Endothelial cell (in vitro differentiated cells): ENCODE measurements around the gene TMEM208. TPM values are rescaled to one million over a fixed set of nuclear protein-coding genes. Genes with fewer than 3 reads are reported as not detected.

Experiments
- DNase-seq: peaks from one replicate; pipeline ENCODE4 v3.0.0; 2021; ENCODE audit warnings: low spot score
- H3K27ac Mint-ChIP-seq: one replicate; pipeline ENCODE4 v1.8.0; 2021; ENCODE audit warnings: mixed read lengths, inconsistent platforms; ENCODE audit not compliant: unreplicated experiment
- H3K27me3 Mint-ChIP-seq: one replicate; pipeline ENCODE4 v1.8.0; 2021; ENCODE audit warnings: mild to moderate bottlenecking, moderate library complexity, mixed read lengths, inconsistent platforms; ENCODE audit not compliant: unreplicated experiment
- H3K36me3 Mint-ChIP-seq: one replicate; pipeline ENCODE4 v1.8.0; 2021; ENCODE audit warnings: mild to moderate bottlenecking, low read depth, mixed read lengths, inconsistent platforms; ENCODE audit not compliant: unreplicated experiment
- H3K4me1 Mint-ChIP-seq: one replicate; pipeline ENCODE4 v1.8.0; 2021; ENCODE audit warnings: mild to moderate bottlenecking, mixed read lengths, inconsistent platforms; ENCODE audit not compliant: unreplicated experiment
- H3K4me3 Mint-ChIP-seq: one replicate; pipeline ENCODE4 v1.8.0; 2021; ENCODE audit warnings: mild to moderate bottlenecking, mixed read lengths, inconsistent platforms; ENCODE audit not compliant: unreplicated experiment
- H3K9me3 Mint-ChIP-seq: one replicate; pipeline ENCODE4 v1.8.0; 2021; ENCODE audit warnings: mixed read lengths, inconsistent platforms; ENCODE audit not compliant: unreplicated experiment
- total RNA-seq: library from RNA; stranded (reverse); fragmentation: NEBNext Ultra II Directional; extraction: Animal tissue kit (Norgen Biotek cat#: 25700); gene quantifications from one replicate; pipeline ENCODE4 v1.2.1, GENCODE V29; 2021; ENCODE audit not compliant: unreplicated experiment
- TF ChIP-seq, protein P1 (sequence below): fragments of 200-600 bp; sonication (generic); IDR thresholded peaks from one replicate; pipeline ENCODE4 v1.5.0; 2021; ENCODE audit warnings: antibody characterized with exemption; ENCODE audit not compliant: unreplicated experiment

TMEM208 gene
- total RNA-seq, 1 donor from 2014 or later = 33.6 TPM

GRCh38 chr16:67181346-67181745 lies 45.6 kb upstream of the TMEM208 start:
- no peak for DNase-seq
- Mint-ChIP-seq H3K27ac (no peak overlapping the region), H3K4me3 (no peak overlapping the region), H3K4me1 (peaks cover 16% of the 10 kb centered on the region), H3K9me3 (no peaks in the 10 kb centered on the region), H3K36me3 (peaks cover 22% of the 10 kb centered on the region), H3K27me3 (peaks cover 16% of the 10 kb centered on the region)
- TF ChIP-seq, protein P1, sequence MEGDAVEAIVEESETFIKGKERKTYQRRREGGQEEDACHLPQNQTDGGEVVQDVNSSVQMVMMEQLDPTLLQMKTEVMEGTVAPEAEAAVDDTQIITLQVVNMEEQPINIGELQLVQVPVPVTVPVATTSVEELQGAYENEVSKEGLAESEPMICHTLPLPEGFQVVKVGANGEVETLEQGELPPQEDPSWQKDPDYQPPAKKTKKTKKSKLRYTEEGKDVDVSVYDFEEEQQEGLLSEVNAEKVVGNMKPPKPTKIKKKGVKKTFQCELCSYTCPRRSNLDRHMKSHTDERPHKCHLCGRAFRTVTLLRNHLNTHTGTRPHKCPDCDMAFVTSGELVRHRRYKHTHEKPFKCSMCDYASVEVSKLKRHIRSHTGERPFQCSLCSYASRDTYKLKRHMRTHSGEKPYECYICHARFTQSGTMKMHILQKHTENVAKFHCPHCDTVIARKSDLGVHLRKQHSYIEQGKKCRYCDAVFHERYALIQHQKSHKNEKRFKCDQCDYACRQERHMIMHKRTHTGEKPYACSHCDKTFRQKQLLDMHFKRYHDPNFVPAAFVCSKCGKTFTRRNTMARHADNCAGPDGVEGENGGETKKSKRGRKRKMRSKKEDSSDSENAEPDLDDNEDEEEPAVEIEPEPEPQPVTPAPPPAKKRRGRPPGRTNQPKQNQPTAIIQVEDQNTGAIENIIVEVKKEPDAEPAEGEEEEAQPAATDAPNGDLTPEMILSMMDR = no peak

GRCh38 chr16:67182288-67182687 lies 44.6 kb upstream of the TMEM208 start:
- DNase-seq = no peak
- no peak overlapping the region for H3K27ac Mint-ChIP-seq
- H3K4me1 Mint-ChIP-seq = peaks cover 20% of the 10 kb centered on the region
- H3K27me3 Mint-ChIP-seq = peaks cover 14% of the 10 kb centered on the region
- TF ChIP-seq, protein P1 = no peak
- no peak overlapping the region for H3K4me3 Mint-ChIP-seq
- no peaks in the 10 kb centered on the region for H3K9me3 Mint-ChIP-seq
- H3K36me3 Mint-ChIP-seq = peaks cover 15% of the 10 kb centered on the region

- Mint-ChIP-seq H3K27me3 (peaks cover 10% of the 10 kb centered on the region), H3K4me3 (no peak overlapping the region), H3K9me3 (no peaks in the 10 kb centered on the region), H3K27ac (no peak overlapping the region), H3K4me1 (peaks cover 22% of the 10 kb centered on the region), H3K36me3 (peaks cover 10% of the 10 kb centered on the region)
- no peak for DNase-seq
- TF ChIP-seq, protein P1 = no peak
Measured at GRCh38 chr16:67183284-67183626, 43.7 kb upstream of the TMEM208 start.

DNA sequence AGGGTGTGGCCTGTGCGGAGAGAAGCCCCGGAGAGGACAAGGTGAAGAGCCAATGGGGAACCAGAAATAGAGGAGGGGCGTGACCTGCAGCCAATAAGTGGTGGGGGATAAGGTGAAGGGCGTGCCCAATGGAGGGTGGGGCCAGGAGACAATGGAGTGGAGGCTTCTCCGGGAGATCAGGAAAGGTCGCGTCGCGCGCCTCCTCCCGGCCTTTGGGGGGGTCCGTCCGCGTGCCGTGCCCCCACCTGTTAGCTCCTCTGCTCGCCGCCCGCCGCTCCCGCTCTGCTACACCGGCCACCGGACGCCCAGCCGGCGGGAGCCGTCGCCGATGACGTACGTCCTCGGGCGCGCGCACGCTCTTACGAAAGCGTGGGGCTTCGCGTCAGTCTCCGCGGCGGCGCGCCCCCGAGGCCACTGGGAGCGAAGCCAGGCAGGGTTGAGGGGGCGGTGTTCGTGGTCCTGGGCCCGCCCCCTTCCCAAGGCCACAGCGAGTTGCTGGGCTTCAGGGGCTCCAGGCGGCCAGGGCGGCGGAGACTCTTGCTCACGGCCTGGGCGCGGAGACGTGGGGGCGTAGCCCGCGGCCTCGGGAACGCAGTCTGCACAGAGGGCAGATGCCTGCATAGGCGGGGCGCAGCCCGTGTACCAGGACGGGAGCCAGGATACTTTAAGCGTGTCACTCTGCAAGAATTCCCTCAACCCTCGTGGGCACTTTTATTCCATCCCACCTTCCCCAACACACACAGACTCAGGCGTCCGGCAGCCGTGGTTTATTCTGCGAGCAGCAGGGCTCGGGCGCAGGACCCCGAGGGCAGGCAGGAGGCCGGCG lies 43.1 kb upstream of the TMEM208 start, which contains the start of gene MATCAP1:
Gene MATCAP1, minus strand, starts transcription at position 337 of the 826 bp plus-strand sequence. CDS start 3,353 bp downstream, outside the sequence.
- Mint-ChIP-seq H3K4me1 (peaks cover 21% of the 10 kb centered on the region), H3K27me3 (peaks cover 10% of the 10 kb centered on the region), H3K4me3 (no peak within 1 kb of the TSS), H3K36me3 (peaks cover 9% of the 10 kb centered on the region), H3K27ac (no peak within 1 kb of the TSS), H3K9me3 (no peaks in the 10 kb centered on the region)
- TF ChIP-seq, protein P1 = no peak
- peak; percentile 92 for DNase-seq

GRCh38 chr16:67184453-67184994 lies 42.4 kb upstream of the TMEM208 start:
- DNase-seq = no peak
- Mint-ChIP-seq H3K27me3 (peaks cover 8% of the 10 kb centered on the region), H3K9me3 (no peaks in the 10 kb centered on the region), H3K4me1 (peaks cover 23% of the 10 kb centered on the region), H3K27ac (no peak overlapping the region), H3K36me3 (peaks cover 6% of the 10 kb centered on the region), H3K4me3 (no peak overlapping the region)
- TF ChIP-seq, protein P1 = no peak
